HepG2 (cell line): ENCODE data around the gene TMEM255B. TPM values are rescaled to one million over a fixed set of nuclear protein-coding genes. Genes with fewer than 3 reads are reported as not detected.

Experiments
- PPARG ChIP-seq: conservative IDR thresholded peaks from 2 replicates; pipeline ENCODE4 v1.6.1; 2016; ENCODE audit warnings: missing biosample characterization, missing genetic modification reagents
- ZBTB20 ChIP-seq: sonication (generic); formaldehyde crosslinking; IDR thresholded peaks from 2 replicates; pipeline ENCODE4 v1.8.1; 2023; ENCODE audit warnings: missing genetic modification reagents, low read depth, mild to moderate bottlenecking, borderline replicate concordance
- ZMYM3 ChIP-seq: sonication (generic); formaldehyde crosslinking; IDR thresholded peaks from 2 replicates; pipeline ENCODE4 v1.5.1; 2020; ENCODE audit warnings: mild to moderate bottlenecking, missing genetic modification reagents
- polyA plus RNA-seq, 8 experiments: library from polyadenylated mRNA; depleted of rRNA in 3 of 8; stranded (reverse) in 7 of 8; unstranded in 1 of 8; fragments of >200 nt; fragmentation: Illumina TruSeq in 4 of 8; extraction: Trizol in 4 of 8; gene quantifications; 2 replicates each; pipeline versions ENCODE4 v1.2.1 to v1.2.3, GENCODE V29; 2011 to 2016; ENCODE audit warnings: low read depth in 4 of 8, missing spikeins in 1 of 8, mixed read lengths in 1 of 8; ENCODE audit not compliant: insufficient read depth in 1 of 8
- total RNA-seq, 5 experiments: library from RNA; depleted of rRNA; stranded (reverse); fragments of >200 nt; fragmentation: Illumina TruSeq; extraction: Trizol; gene quantifications; 2 replicates each; pipeline ENCODE4 v1.2.3, GENCODE V29; 2016; ENCODE audit warnings: low read depth in 1 of 5
- TF ChIP-seq, protein P1 (sequence below), 2 experiments: fragments of 450-650 bp in 1 of 2; sonication (generic) in 1 of 2; formaldehyde crosslinking in 1 of 2; IDR thresholded peaks; 2 replicates each; pipeline versions ENCODE4 v1.6.1 to v1.8.0; 2016 to 2022; ENCODE audit warnings: antibody characterized with exemption in 1 of 2, mild to moderate bottlenecking in 1 of 2, missing genetic modification reagents in 1 of 2
- TF ChIP-seq, protein P2 (sequence below): sonication (generic); formaldehyde crosslinking; IDR thresholded peaks from 2 replicates; pipeline ENCODE4 v1.5.1; 2020; ENCODE audit warnings: missing genetic modification reagents, mild to moderate bottlenecking, borderline replicate concordance
- TF ChIP-seq, protein P3 (sequence below): sonication (generic); formaldehyde crosslinking; IDR thresholded peaks from 2 replicates; pipeline ENCODE4 v1.4.0; 2020; ENCODE audit warnings: missing genetic modification reagents
- TF ChIP-seq, protein P4 (sequence below), 2 experiments: sonication (generic) in 1 of 2; formaldehyde crosslinking in 1 of 2; IDR thresholded peaks; 2 replicates each; pipeline versions ENCODE4 v1.6.1 to v1.9.0; 2014 to 2022; ENCODE audit warnings: antibody characterized with exemption in 1 of 2, borderline replicate concordance in 1 of 2, inconsistent platforms in 1 of 2, low read depth in 1 of 2, missing genetic modification reagents in 1 of 2

Gene TMEM255B
- total and polyA plus RNA-seq, 2 of the 13 experiments (the other 11 are each of a cell fraction or from before 2014, with no cell fraction given), result not detected

DNA sequence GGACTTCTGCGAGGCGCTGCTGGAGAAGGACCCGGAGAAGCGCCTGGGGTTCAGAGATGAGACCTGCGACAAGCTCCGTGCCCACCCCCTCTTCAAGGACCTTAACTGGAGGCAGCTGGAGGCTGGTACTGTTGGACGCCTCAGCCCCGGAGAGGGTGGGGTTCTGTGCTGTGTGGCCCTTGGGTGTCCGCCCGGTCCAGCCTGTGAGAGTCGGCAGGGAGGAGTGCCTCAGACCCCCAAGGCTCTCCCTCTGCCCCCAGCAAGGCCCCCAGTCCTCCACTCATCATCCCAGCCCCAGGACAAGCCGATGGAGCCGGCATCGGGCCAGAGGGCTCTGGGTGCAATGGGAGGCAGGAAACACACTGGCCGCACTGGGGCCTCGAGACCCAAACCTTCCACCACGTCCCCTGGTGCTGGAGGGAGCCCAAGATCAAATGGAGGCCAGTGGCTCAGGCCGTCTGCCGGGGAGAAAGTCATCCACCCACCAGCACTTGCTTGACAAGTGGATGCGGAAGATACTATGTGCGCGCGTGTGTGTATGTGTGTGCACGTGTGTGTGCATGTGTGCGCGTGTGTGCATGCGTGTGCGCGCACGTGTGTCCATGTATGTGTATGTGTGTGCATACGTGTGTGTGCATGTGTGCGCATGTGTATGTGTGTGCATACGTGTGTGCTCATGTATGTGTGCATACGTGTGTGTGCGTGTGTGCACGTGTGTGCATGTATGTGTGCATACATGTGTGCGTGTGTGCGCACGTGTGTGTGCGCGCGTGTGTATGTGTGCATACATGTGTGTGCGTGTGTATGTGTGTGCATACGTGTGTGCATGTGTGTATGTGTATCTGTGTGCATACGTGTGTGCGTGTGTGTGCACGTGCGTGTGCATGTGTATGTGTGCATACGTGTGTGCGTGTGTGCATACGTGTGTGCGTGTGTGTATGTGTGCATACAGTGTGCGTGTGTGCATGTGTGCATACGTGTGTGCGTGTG, 25.8 kb upstream of the TMEM255B start (continued):
- TF ChIP-seq, protein P1, sequence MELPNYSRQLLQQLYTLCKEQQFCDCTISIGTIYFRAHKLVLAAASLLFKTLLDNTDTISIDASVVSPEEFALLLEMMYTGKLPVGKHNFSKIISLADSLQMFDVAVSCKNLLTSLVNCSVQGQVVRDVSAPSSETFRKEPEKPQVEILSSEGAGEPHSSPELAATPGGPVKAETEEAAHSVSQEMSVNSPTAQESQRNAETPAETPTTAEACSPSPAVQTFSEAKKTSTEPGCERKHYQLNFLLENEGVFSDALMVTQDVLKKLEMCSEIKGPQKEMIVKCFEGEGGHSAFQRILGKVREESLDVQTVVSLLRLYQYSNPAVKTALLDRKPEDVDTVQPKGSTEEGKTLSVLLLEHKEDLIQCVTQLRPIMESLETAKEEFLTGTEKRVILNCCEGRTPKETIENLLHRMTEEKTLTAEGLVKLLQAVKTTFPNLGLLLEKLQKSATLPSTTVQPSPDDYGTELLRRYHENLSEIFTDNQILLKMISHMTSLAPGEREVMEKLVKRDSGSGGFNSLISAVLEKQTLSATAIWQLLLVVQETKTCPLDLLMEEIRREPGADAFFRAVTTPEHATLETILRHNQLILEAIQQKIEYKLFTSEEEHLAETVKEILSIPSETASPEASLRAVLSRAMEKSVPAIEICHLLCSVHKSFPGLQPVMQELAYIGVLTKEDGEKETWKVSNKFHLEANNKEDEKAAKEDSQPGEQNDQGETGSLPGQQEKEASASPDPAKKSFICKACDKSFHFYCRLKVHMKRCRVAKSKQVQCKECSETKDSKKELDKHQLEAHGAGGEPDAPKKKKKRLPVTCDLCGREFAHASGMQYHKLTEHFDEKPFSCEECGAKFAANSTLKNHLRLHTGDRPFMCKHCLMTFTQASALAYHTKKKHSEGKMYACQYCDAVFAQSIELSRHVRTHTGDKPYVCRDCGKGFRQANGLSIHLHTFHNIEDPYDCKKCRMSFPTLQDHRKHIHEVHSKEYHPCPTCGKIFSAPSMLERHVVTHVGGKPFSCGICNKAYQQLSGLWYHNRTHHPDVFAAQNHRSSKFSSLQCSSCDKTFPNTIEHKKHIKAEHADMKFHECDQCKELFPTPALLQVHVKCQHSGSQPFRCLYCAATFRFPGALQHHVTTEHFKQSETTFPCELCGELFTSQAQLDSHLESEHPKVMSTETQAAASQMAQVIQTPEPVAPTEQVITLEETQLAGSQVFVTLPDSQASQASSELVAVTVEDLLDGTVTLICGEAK (IDR thresholded peaks at IDR 0.05), result no peak
- TF ChIP-seq, protein P1 (CRISPR knock-in tag; IDR thresholded peaks at IDR 0.05), result no peak
- TF ChIP-seq PPARG (no peak), ZBTB20 (CRISPR knock-in tag) (no peak), ZMYM3 (CRISPR knock-in tag) (no peak)
- TF ChIP-seq, protein P2, sequence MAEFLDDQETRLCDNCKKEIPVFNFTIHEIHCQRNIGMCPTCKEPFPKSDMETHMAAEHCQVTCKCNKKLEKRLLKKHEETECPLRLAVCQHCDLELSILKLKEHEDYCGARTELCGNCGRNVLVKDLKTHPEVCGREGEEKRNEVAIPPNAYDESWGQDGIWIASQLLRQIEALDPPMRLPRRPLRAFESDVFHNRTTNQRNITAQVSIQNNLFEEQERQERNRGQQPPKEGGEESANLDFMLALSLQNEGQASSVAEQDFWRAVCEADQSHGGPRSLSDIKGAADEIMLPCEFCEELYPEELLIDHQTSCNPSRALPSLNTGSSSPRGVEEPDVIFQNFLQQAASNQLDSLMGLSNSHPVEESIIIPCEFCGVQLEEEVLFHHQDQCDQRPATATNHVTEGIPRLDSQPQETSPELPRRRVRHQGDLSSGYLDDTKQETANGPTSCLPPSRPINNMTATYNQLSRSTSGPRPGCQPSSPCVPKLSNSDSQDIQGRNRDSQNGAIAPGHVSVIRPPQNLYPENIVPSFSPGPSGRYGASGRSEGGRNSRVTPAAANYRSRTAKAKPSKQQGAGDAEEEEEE, result no peak
- TF ChIP-seq, protein P3, sequence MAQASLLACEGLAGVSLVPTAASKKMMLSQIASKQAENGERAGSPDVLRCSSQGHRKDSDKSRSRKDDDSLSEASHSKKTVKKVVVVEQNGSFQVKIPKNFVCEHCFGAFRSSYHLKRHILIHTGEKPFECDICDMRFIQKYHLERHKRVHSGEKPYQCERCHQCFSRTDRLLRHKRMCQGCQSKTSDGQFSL, result no peak
- TF ChIP-seq, protein P4, sequence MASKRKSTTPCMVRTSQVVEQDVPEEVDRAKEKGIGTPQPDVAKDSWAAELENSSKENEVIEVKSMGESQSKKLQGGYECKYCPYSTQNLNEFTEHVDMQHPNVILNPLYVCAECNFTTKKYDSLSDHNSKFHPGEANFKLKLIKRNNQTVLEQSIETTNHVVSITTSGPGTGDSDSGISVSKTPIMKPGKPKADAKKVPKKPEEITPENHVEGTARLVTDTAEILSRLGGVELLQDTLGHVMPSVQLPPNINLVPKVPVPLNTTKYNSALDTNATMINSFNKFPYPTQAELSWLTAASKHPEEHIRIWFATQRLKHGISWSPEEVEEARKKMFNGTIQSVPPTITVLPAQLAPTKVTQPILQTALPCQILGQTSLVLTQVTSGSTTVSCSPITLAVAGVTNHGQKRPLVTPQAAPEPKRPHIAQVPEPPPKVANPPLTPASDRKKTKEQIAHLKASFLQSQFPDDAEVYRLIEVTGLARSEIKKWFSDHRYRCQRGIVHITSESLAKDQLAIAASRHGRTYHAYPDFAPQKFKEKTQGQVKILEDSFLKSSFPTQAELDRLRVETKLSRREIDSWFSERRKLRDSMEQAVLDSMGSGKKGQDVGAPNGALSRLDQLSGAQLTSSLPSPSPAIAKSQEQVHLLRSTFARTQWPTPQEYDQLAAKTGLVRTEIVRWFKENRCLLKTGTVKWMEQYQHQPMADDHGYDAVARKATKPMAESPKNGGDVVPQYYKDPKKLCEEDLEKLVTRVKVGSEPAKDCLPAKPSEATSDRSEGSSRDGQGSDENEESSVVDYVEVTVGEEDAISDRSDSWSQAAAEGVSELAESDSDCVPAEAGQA (IDR thresholded peaks at IDR 0.05; ENCODE audit: low read depth), result no peak
- TF ChIP-seq, protein P4 (CRISPR knock-in tag; IDR thresholded peaks at IDR 0.05; ENCODE audit: borderline replicate concordance), result no peak
